Measurements from ENCODE around the gene ARRB1.

The ARRB1 gene

DNA sequence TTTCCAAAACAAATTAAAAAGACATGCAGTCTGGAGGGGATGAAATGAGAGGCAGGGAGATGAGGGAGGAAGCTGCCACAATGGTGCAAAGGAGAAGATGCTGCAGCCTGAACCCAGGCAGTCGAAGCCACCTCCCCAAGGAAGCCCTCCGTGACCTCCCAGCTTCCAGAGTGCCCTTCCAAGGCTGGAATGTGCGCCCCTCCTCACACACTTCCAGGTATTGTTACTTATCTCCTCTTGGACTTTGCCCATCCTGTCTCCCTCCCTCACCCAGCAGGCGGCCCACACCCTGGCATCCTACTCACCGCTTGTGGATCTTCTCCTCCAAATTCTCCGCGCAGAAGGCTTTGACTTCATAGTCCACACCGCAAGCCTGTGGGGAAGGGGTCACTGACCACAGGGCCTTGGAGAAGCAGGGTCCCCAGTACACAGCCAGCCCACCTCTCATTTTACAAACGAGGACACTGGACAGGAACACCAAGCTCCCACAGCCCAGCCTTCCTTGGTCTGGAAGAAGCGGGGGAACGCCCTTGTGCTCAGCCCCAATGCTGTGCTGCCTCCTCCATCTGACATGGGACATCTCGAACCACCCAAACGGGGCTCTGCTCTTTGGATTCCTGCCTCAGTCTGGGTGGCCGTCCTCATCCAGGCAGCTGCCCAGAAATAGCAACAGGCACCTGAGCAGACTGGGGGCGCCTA is 70.5 kb downstream of the ARRB1 start:
- H3K4me3 ChIP-seq (ENCODE audit: low read depth, low read length) = no peak overlapping the region
- TF ChIP-seq, protein P1, sequence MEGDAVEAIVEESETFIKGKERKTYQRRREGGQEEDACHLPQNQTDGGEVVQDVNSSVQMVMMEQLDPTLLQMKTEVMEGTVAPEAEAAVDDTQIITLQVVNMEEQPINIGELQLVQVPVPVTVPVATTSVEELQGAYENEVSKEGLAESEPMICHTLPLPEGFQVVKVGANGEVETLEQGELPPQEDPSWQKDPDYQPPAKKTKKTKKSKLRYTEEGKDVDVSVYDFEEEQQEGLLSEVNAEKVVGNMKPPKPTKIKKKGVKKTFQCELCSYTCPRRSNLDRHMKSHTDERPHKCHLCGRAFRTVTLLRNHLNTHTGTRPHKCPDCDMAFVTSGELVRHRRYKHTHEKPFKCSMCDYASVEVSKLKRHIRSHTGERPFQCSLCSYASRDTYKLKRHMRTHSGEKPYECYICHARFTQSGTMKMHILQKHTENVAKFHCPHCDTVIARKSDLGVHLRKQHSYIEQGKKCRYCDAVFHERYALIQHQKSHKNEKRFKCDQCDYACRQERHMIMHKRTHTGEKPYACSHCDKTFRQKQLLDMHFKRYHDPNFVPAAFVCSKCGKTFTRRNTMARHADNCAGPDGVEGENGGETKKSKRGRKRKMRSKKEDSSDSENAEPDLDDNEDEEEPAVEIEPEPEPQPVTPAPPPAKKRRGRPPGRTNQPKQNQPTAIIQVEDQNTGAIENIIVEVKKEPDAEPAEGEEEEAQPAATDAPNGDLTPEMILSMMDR (IDR thresholded peaks at IDR 0.05; ENCODE audit: low read depth, low read length) = no peak

DNA sequence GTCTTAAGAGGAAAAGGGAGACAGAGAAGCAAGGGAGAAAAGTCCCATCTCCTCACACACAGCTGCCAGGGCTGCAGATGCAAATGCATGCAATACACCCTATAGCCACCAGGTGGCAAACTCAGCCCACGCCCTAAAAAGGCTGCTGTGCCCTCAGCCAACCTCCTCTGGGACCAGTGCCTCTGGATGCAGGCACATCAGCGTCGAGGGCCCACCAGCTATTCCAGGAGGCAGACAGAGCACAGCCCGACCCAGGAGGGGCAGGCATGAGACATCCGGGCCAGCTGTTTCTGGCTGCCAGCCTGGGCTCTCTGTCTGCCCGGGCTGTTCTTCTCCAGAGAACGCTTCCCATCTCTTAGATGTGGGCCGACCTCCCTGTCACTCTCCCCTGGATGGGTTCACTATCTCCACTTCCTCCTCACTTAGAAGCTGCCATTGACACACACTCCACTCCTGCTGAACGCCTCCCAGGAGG is 71.2 kb downstream of the ARRB1 start:
- TF ChIP-seq, protein P1 (IDR thresholded peaks at IDR 0.05; ENCODE audit: low read depth, low read length) = peak; percentile 97
- no peak overlapping the region for H3K4me3 ChIP-seq (ENCODE audit: low read depth, low read length)

DNA sequence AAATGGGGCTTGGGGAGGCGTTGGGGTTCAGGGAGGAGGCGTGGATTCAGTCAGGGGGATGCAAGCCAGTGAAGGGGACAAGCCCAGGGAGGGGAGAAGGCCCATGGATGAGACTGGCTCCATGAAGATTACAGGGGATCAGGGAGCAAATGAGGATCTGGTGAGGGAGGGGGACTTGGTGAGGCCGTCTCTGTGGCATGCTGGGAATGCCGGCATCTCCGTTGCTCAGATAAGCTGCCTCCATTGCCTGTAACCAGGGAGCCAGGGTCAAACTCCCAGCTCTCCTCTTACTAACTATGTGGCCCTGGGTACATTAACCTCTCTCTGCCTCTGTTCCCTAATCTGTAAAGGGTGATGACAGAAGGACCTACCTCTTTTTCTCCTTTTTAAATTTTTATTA is 72.2 kb downstream of the ARRB1 start:
- TF ChIP-seq, protein P1 (IDR thresholded peaks at IDR 0.05; ENCODE audit: low read depth, low read length) = no peak
- H3K4me3 ChIP-seq (ENCODE audit: low read depth, low read length) = no peak overlapping the region

DNA sequence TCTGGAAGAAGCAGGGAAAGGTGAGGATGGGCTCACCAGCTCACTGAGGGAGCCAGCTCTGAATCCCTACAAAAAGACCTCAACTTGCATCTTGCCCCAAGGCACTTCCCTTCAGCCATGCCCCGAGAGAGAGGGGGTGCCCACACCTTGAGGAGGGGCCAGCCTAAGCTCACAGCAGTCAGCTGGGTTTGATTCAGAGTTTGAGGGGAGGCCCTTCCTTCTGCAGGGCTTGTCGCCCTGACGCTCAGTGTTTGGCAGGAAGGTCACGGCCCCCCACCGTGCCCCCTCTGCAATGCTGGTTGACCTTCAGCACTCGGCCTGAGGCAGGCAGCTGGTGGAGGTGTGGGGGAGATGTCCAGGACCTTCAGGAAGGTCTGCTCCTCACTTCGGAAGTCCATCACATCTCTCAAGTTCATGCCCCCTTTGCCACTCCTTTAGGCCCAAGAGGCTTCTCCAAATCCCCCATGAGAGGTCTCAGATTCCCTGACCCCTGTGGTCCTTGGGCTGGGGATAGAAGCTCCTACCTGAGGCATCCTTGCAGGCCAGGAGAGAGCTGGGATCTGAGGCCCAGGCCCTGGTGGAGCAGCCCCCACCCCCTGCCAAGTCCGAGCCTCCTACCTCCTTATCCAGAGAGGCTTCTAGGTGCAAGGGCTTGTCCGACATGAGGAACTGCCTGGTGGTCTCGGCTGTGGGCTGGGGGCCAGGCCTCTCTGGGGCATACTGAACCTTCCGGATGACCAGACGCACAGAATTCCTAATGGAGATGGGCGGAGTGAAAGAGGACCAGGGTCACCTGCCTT is 73.3 kb downstream of the ARRB1 start:
- TF ChIP-seq, protein P1 (IDR thresholded peaks at IDR 0.05; ENCODE audit: low read depth, low read length) = no peak
- H3K4me3 ChIP-seq (ENCODE audit: low read depth, low read length) = no peak overlapping the region

DNA sequence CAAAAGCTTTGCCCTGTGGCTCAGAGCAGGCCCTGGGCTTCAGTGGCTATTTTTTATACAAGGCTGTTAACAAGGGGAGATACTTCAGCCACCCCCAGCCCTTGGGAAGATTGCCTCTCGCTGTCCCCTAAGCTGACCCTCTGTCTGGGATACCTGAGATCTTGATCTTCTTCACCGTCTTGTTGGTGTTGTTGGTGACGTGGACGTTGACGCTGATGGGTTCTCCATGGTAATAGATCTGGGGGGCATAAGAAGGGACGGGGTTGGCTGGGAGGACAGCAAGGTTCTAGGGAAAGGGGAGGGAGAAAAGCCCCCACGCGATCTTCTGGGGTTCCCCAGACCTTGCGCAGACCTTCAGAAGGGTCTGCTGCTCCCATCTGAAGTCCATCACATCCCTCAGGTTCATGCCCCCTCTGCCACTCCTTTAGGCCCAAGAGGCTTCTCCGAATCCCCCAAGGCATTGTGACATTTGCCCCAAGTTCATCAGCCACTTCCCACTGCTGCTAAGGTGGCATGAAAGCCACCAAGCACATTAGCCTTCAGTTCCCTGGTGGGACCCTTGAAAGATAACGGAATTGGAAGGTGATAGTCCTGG is 74.2 kb downstream of the ARRB1 start:
- TF ChIP-seq, protein P1 (IDR thresholded peaks at IDR 0.05; ENCODE audit: low read depth, low read length) = no peak
- H3K4me3 ChIP-seq (ENCODE audit: low read depth, low read length) = no peak overlapping the region

DNA sequence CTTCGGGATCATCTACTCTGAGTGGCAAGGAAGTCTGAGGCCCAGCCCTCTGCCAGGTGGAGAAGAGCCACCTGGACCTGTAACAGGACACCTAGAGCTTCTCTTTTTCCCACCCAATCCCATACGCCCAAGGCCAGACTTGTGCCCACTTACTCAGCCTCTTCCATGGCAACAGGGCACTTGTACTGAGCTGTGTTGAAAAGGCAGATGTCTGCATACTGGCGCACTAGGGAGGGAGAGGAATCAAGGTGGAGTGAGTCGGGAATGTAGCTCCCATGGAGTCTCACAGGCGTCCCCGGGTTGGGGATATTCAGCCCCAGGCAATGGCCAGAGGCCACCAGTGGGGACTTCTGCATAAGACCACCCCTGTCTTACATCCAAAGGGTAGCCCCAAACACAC is 74.8 kb downstream of the ARRB1 start:
- TF ChIP-seq, protein P1 (IDR thresholded peaks at IDR 0.05; ENCODE audit: low read depth, low read length) = no peak
- H3K4me3 ChIP-seq (ENCODE audit: low read depth, low read length) = no peak overlapping the region

DNA sequence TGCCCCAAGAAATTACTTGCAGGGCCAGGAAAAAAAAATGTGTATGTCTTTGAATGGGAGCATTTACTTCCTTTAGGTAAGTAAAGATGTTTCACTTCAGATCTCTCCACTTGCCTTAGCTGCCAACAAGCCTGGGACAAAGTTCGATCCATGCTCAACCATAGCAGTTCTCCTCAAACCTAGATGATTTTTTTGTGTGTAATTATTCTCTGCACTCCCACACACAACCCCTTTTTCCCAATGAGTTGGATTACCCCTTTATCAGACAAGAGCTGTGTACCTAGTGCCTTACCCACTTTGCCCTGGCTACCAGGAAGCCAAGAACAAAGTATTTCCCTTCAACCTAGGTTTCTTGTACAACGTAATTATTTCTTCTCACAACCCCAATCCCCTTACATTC is 75.3 kb downstream of the ARRB1 start:
- TF ChIP-seq, protein P1 (IDR thresholded peaks at IDR 0.05; ENCODE audit: low read depth, low read length) = no peak

More for the DNA sequence above, 75.3 kb downstream of the ARRB1 start:
- no peak overlapping the region for H3K4me3 ChIP-seq (ENCODE audit: low read depth, low read length)

Data from WI38 (cell line).